ENCODE results near the gene MAN2B2. TPM values are rescaled to one million over a fixed set of nuclear protein-coding genes. Genes with fewer than 3 reads are reported as not detected.
"Not testable (repeated sequence)": the region's sequence is repeated elsewhere in the genome, so short reads cannot be mapped to it uniquely, and the experiment has no call there.

The MAN2B2 gene
- total RNA-seq, 4 donors from 2014 or later: 17.5 to 55.9 (median 27.6) TPM

- Histone ChIP-seq H3K9me3 (no peaks in the 10 kb centered on the region), H3K36me3 (no peaks in the 10 kb centered on the region), H3K4me1 (no peaks in the 10 kb centered on the region), H3K27ac (no peak overlapping the region), H3K27me3 (no peaks in the 10 kb centered on the region), H3K4me3 (no peak overlapping the region)
- no peak for DNase-seq
- in situ Hi-C loops (cut with MboI; ENCODE audit: low pct_ligation_motif_present in 1 of 4, low pct_unique_long_range_greater_than_20kb in 1 of 4, low sequenced_read_pairs in 3 of 4): no loop called here
- 82% methylated on average over 3 to 11 of the region's 11 CpGs for WGBS, 2 donors (ENCODE audit: low coverage in 1 of 2)
- intact Hi-C loops (cut with DNase I; ENCODE audit: low total_unique reads): no loop called here
- TF ChIP-seq POLR2AphosphoS5 (IDR thresholded peaks at IDR 0.05) (no peak), CTCF (IDR thresholded peaks at IDR 0.05) (no peak), EP300 (IDR thresholded peaks at IDR 0.05; ENCODE audit: low read depth) (no peak), POLR2A (IDR thresholded peaks at IDR 0.05) (no peak)
Observed at GRCh38 chr4:6626066-6626465, 51.1 kb downstream of the MAN2B2 start.

- WGBS, 2 donors (ENCODE audit: low coverage in 1 of 2): 79 to 100% methylated on average over 2 to 3 of the region's 3 CpGs
- Histone ChIP-seq H3K36me3 (no peaks in the 10 kb centered on the region), H3K4me3 (no peak overlapping the region), H3K9me3 (no peaks in the 10 kb centered on the region), H3K27me3 (no peaks in the 10 kb centered on the region), H3K4me1 (no peaks in the 10 kb centered on the region), H3K27ac (no peak overlapping the region)
- in situ Hi-C loops (cut with MboI; ENCODE audit: low pct_ligation_motif_present in 1 of 4, low pct_unique_long_range_greater_than_20kb in 1 of 4, low sequenced_read_pairs in 3 of 4): no loop called here
- TF ChIP-seq EP300 (IDR thresholded peaks at IDR 0.05; ENCODE audit: low read depth) (no peak), POLR2A (IDR thresholded peaks at IDR 0.05) (no peak), CTCF (IDR thresholded peaks at IDR 0.05) (no peak), POLR2AphosphoS5 (IDR thresholded peaks at IDR 0.05) (no peak)
- DNase-seq: no peak
- intact Hi-C loops (cut with DNase I; ENCODE audit: low total_unique reads): no loop called here
Observed at GRCh38 chr4:6627832-6628231, 52.8 kb downstream of the MAN2B2 start.

- H3K4me3 ChIP-seq; intact Hi-C loops (cut with DNase I; ENCODE audit: low total_unique reads); H3K27me3 ChIP-seq; DNase-seq; H3K9me3 ChIP-seq; H3K4me1 ChIP-seq; in situ Hi-C loops (cut with MboI; ENCODE audit: low pct_ligation_motif_present in 1 of 4, low pct_unique_long_range_greater_than_20kb in 1 of 4, low sequenced_read_pairs in 3 of 4); H3K27ac ChIP-seq; H3K36me3 ChIP-seq: not testable (repeated sequence)
- WGBS, 2 donors (ENCODE audit: low coverage in 1 of 2): 100% methylated on average over 1 of the region's 1 CpG; no CpG with 5 or more reads in 1 of the 2 donors
Observed at GRCh38 chr4:6628484-6628883, 53.5 kb downstream of the MAN2B2 start.

GRCh38 chr4:6632125-6632524 is 57.1 kb downstream of the MAN2B2 start:
- 92% methylated on average over 4 of the region's 4 CpGs; no CpG with 5 or more reads in 1 of the 2 donors for WGBS, 2 donors (ENCODE audit: low coverage in 1 of 2)
- Histone ChIP-seq H3K9me3 (no peaks in the 10 kb centered on the region), H3K4me3 (no peak overlapping the region), H3K27ac (no peak overlapping the region), H3K27me3 (no peaks in the 10 kb centered on the region), H3K36me3 (no peaks in the 10 kb centered on the region), H3K4me1 (no peaks in the 10 kb centered on the region)
- intact Hi-C loops (cut with DNase I; ENCODE audit: low total_unique reads) (no loop called here), in situ Hi-C loops (cut with MboI; ENCODE audit: low pct_ligation_motif_present in 1 of 4, low pct_unique_long_range_greater_than_20kb in 1 of 4, low sequenced_read_pairs in 3 of 4) (no loop called here)
- no peak for TF ChIP-seq POLR2AphosphoS5 (IDR thresholded peaks at IDR 0.05)
- DNase-seq: no peak

- in situ Hi-C loops (cut with MboI; ENCODE audit: low pct_ligation_motif_present in 1 of 4, low pct_unique_long_range_greater_than_20kb in 1 of 4, low sequenced_read_pairs in 3 of 4) (no loop called here), intact Hi-C loops (cut with DNase I; ENCODE audit: low total_unique reads) (no loop called here)
- H3K4me3 ChIP-seq: no peak overlapping the region
- H3K27me3 ChIP-seq: no peaks in the 10 kb centered on the region
- no peaks in the 10 kb centered on the region for H3K4me1 ChIP-seq
- no peak for DNase-seq
- H3K36me3 ChIP-seq: no peaks in the 10 kb centered on the region
- TF ChIP-seq EP300 (IDR thresholded peaks at IDR 0.05; ENCODE audit: low read depth): no peak
- TF ChIP-seq POLR2AphosphoS5 (IDR thresholded peaks at IDR 0.05): no peak
- TF ChIP-seq POLR2A (IDR thresholded peaks at IDR 0.05): no peak
- TF ChIP-seq CTCF (IDR thresholded peaks at IDR 0.05): no peak
- 76 to 82% methylated on average over 5 to 10 of the region's 10 CpGs for whole genome bisulfite sequencing, 2 donors (ENCODE audit: low coverage in 1 of 2)
- H3K9me3 ChIP-seq: no peaks in the 10 kb centered on the region
- no peak overlapping the region for H3K27ac ChIP-seq
Observed at GRCh38 chr4:6633091-6633906, 58.3 kb downstream of the MAN2B2 start.

All from transverse colon (tissue), 4 donors.